K562 (cell line): Measurements from ENCODE around the gene DERL3. TPM values are rescaled to one million over a fixed set of nuclear protein-coding genes. Genes with fewer than 3 reads are reported as not detected.

Source experiments
- CBFB ChIP-seq: sonication (generic); formaldehyde crosslinking; IDR thresholded peaks from 2 replicates; pipeline ENCODE4 v1.4.0; 2020; ENCODE audit warnings: mild to moderate bottlenecking, missing genetic modification reagents
- ELF2 ChIP-seq: fragments of 250-450 bp; sonication (Bioruptor Pico); IDR thresholded peaks from 2 replicates; pipeline ENCODE4 v1.5.0; 2021; ENCODE audit warnings: mild to moderate bottlenecking
- FOXM1 ChIP-seq, 2 experiments: fragments of 450-650 bp in 1 of 2; sonication (generic) in 1 of 2; formaldehyde crosslinking in 1 of 2; IDR thresholded peaks; 2 replicates each; pipeline versions ENCODE4 v1.6.1 to v1.9.0; 2017 to 2022; ENCODE audit warnings: low read depth in 2 of 2, mild to moderate bottlenecking in 2 of 2, missing genetic modification reagents in 1 of 2, moderate library complexity in 1 of 2
- GABPB2 ChIP-seq: fragments of 250-450 bp; sonication (Bioruptor Pico); conservative IDR thresholded peaks from 2 replicates; pipeline ENCODE4 v1.5.1; 2021; ENCODE audit warnings: mild to moderate bottlenecking
- MEIS2 ChIP-seq: fragments of 450-650 bp; IDR thresholded peaks from 2 replicates; pipeline ENCODE4 v1.6.1; 2014; ENCODE audit warnings: mild to moderate bottlenecking; ENCODE audit not compliant: partially characterized antibody
- NCOR1 ChIP-seq: fragments of 450-650 bp; IDR thresholded peaks from 2 replicates; pipeline ENCODE4 v1.6.1; 2016; ENCODE audit warnings: mild to moderate bottlenecking, moderate library complexity
- NFXL1 ChIP-seq: fragments of 450-650 bp; formaldehyde crosslinking; IDR thresholded peaks from 2 replicates; pipeline ENCODE4 v1.4.0; 2021; ENCODE audit warnings: mild to moderate bottlenecking
- NKRF ChIP-seq: fragments of 450-650 bp; IDR thresholded peaks from 2 replicates; pipeline ENCODE4 v1.6.1; 2016; ENCODE audit warnings: borderline replicate concordance
- NONO ChIP-seq, 2 experiments: fragments of 200-400 bp in 1 of 2; fragments of 450-650 bp in 1 of 2; formaldehyde crosslinking in 1 of 2; IDR thresholded peaks; 2 replicates each; pipeline ENCODE4 v1.6.1; 2017; ENCODE audit warnings: low read depth in 2 of 2, mild to moderate bottlenecking in 2 of 2, moderate library complexity in 2 of 2, low read length in 1 of 2
- PHF21A ChIP-seq: fragments of 450-650 bp; IDR thresholded peaks from 2 replicates; pipeline ENCODE4 v1.6.1; 2017; ENCODE audit warnings: low read depth, borderline replicate concordance
- SIX5 ChIP-seq, 2 experiments: IDR thresholded peaks; 2 replicates each; pipeline ENCODE4 v1.6.1; 2011; ENCODE audit warnings: low read length in 2 of 2, borderline replicate concordance in 1 of 2, low read depth in 1 of 2, mild to moderate bottlenecking in 1 of 2, moderate library complexity in 1 of 2; ENCODE audit not compliant: insufficient read depth in 1 of 2
- ZBTB2 ChIP-seq: fragments of 450-650 bp; IDR thresholded peaks from 2 replicates; pipeline ENCODE4 v1.6.1; 2016; ENCODE audit warnings: antibody characterized with exemption
- ZBTB9 ChIP-seq: fragments of 450-650 bp; formaldehyde crosslinking; IDR thresholded peaks from 2 replicates; pipeline ENCODE4 v1.4.0; 2020; ENCODE audit warnings: mild to moderate bottlenecking, moderate library complexity
- ZNF277 ChIP-seq: fragments of 250-450 bp; sonication (Bioruptor Pico); IDR thresholded peaks from 2 replicates; pipeline ENCODE4 v1.8.0; 2022; ENCODE audit warnings: inconsistent platforms, mild to moderate bottlenecking, moderate library complexity, borderline replicate concordance
- ZNF561 ChIP-seq: fragments of 450-650 bp; formaldehyde crosslinking; conservative IDR thresholded peaks from 2 replicates; pipeline ENCODE4 v1.4.0; 2020; ENCODE audit warnings: mild to moderate bottlenecking, moderate library complexity
- ZNF644 ChIP-seq: fragments of 200-800 bp; sonication (Bioruptor generic); IDR thresholded peaks from 2 replicates; pipeline ENCODE4 v1.6.1; 2016; ENCODE audit warnings: low read depth, missing genetic modification characterization, missing compliant biosample characterization
- ZNF766 ChIP-seq: fragments of 200-800 bp; sonication (Bioruptor generic); conservative IDR thresholded peaks from 2 replicates; pipeline ENCODE4 v1.6.1; 2016; ENCODE audit warnings: missing genetic modification characterization, missing compliant biosample characterization
- polyA plus RNA-seq, 8 experiments: library from polyadenylated mRNA; depleted of rRNA in 4 of 8; stranded (reverse) in 5 of 8; unstranded in 3 of 8; fragments of >200 nt; fragmentation: Nextera tagmentation in 2 of 8; fragmentation: Illumina TruSeq in 1 of 8; extraction: Ambion mirVana in 2 of 8; extraction: Trizol in 1 of 8; gene quantifications; 2 replicates each; pipeline versions ENCODE4 v1.2.1 to v1.2.3, GENCODE V29; 2011 to 2014; ENCODE audit warnings: inconsistent platforms in 1 of 8, missing spikeins in 1 of 8
- total RNA-seq, 7 experiments: library from RNA; depleted of rRNA in 6 of 7; stranded (reverse); fragments of >200 nt in 6 of 7; fragmentation: Illumina TruSeq in 2 of 7; extraction: Trizol in 2 of 7; gene quantifications; 2 replicates each; pipeline versions ENCODE4 v1.2.1 to v1.2.3, GENCODE V29; 2011 to 2021; ENCODE audit warnings: low replicate concordance in 1 of 7

The DERL3 gene
- total and polyA plus RNA-seq, 9 of the 15 experiments (the other 6 are each of a cell fraction or from before 2014, with no cell fraction given), result 1.3 to 12.4 (median 4.8) TPM

GRCh38 chr22:23786752-23787599, 51.8 kb downstream of the DERL3 start, which contains the start of gene SMARCB1 (continued):
- TF ChIP-seq ZNF644 (peak; percentile 86), ZNF561 (CRISPR knock-in tag) (no peak), MEIS2 (peak; percentile 72), ZBTB9 (CRISPR knock-in tag) (peak; percentile 29; the same call in 1 of the 2 replicates), FOXM1 (IDR thresholded peaks at IDR 0.05; ENCODE audit: low read depth) (0 out of 2 replicates have a peak, but pooled peaks have one; percentile 20), FOXM1 (CRISPR knock-in tag; IDR thresholded peaks at IDR 0.05; ENCODE audit: low read depth) (no peak), SIX5 (IDR thresholded peaks at IDR 0.05; ENCODE audit: borderline replicate concordance in 1 of 2, insufficient read depth in 1 of 2, low read depth in 1 of 2, low read length in 2 of 2) (no peak), NONO (IDR thresholded peaks at IDR 0.05; ENCODE audit: low read depth in 2 of 2, low read length in 1 of 2) (peak in 1 of 2 experiments; percentile 55; a peak in 2 of 4 replicates), ELF2 (0 out of 2 replicates have a peak, but pooled peaks have one; percentile 21), NCOR1 (no peak), CBFB (CRISPR knock-in tag) (no peak), ZBTB2 (peak; percentile 81; the same call in 1 of the 2 replicates), NFXL1 (CRISPR knock-in tag) (no peak), ZNF277 (CRISPR knock-in tag) (no peak), NKRF (no peak), PHF21A (no peak), ZNF766 (CRISPR knock-in tag) (peak; percentile 93), GABPB2 (CRISPR knock-in tag) (no peak)
